ENCODE measurements around the gene STARD4.

STARD4 gene

DNA sequence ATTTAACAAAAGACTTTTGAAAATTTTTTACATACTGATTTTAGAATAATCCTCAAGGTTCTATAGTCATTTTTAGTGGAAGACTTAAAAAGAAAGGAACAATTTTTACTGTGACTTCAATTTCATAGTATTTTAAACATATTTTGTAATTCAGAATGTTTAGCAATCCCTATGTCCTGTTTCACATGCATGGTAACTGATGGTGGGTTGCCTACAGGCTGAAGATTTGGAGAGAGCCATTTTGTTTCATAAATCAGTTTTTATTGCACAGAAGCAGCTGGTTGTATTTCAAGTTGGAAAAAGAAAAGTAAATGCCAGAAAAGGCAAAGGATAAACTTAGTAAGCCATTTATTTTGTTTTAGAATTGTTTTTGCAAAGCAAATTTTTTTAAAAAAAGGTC lies 24.0 kb downstream of the STARD4 start:
- Histone ChIP-seq H3K4me3 (ENCODE audit: low read length) (no peak overlapping the region), H3K36me3 (ENCODE audit: control insufficient read depth, insufficient read depth, low read length) (no peaks in the 10 kb centered on the region), H3K4me1 (ENCODE audit: control insufficient read depth, insufficient read depth, low read length) (peaks cover 11% of the 10 kb centered on the region), H3K9ac (ENCODE audit: low read length) (no peak overlapping the region), H3K27me3 (ENCODE audit: control insufficient read depth, insufficient read depth, low read length) (no peaks in the 10 kb centered on the region), H3K9me3 (ENCODE audit: control insufficient read depth, low read length) (no peaks in the 10 kb centered on the region)

DNA sequence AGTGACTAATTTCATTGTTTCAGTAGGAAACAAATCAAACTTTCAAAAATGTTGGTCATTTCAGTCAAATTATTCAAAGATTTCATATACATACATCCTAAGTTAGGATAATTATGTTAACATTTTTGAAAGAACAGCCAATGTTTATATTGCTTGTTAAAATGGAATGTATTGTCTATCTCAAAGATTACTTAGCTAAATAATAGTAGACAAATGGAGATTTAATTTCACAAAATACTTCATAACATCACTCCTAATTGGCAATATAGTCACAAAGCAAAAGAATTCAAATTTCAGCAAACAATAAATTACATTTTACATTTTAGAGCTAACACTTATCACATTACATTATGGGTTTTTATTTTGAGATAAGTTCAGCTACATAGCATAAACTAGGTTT lies 25.4 kb downstream of the STARD4 start:
- Histone ChIP-seq H3K4me3 (ENCODE audit: low read length) (no peak overlapping the region), H3K9me3 (ENCODE audit: control insufficient read depth, low read length) (no peaks in the 10 kb centered on the region), H3K36me3 (ENCODE audit: control insufficient read depth, insufficient read depth, low read length) (no peaks in the 10 kb centered on the region), H3K9ac (ENCODE audit: low read length) (no peak overlapping the region), H3K4me1 (ENCODE audit: control insufficient read depth, insufficient read depth, low read length) (peaks cover 11% of the 10 kb centered on the region), H3K27me3 (ENCODE audit: control insufficient read depth, insufficient read depth, low read length) (no peaks in the 10 kb centered on the region)

DNA sequence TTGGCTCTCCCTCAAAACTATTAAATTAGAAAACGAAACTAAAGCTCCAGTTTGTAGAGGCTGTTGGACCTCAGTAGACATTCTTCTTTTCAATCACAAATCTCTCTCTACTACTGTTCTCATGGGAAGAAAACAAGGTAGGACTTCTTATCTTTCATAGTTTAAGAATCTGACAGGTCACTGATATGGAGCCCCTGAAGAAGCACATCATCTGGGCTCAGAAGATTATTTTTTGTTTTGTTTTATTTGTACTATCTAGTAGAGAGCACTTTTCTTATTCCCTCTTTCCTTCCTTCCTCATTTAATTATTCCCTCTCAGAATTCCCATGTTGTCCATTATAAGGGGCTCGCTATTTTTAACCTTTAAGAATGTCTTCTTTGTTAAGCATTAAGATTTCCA lies 26.3 kb downstream of the STARD4 start:
- Histone ChIP-seq H3K27me3 (ENCODE audit: control insufficient read depth, insufficient read depth, low read length) (no peaks in the 10 kb centered on the region), H3K36me3 (ENCODE audit: control insufficient read depth, insufficient read depth, low read length) (no peaks in the 10 kb centered on the region), H3K4me3 (ENCODE audit: low read length) (no peak overlapping the region), H3K9ac (ENCODE audit: low read length) (no peak overlapping the region), H3K9me3 (ENCODE audit: control insufficient read depth, low read length) (no peaks in the 10 kb centered on the region), H3K4me1 (ENCODE audit: control insufficient read depth, insufficient read depth, low read length) (peaks cover 11% of the 10 kb centered on the region)

DNA sequence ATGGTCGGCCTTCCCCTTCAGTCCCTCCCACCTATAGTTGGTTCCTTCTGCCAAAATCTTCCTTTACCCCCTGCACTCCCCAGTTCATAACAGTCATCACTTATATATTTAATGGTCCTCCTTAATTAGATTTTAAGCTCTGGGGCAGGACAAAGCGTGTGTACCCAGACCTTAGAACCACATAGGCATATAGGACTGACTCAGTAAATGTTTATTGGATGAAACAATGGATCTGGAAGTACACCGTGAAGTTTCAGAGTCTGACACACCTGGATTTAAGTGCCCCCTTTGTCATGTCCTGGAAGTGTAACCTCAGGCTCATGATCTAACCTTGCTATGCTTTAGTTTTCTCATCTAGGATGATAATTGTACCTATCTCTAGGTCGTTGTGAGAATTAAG lies 32.0 kb downstream of the STARD4 start:
- Histone ChIP-seq H3K9me3 (ENCODE audit: control insufficient read depth, low read length) (no peaks in the 10 kb centered on the region), H3K27me3 (ENCODE audit: control insufficient read depth, insufficient read depth, low read length) (no peaks in the 10 kb centered on the region), H3K4me1 (ENCODE audit: control insufficient read depth, insufficient read depth, low read length) (no peaks in the 10 kb centered on the region), H3K9ac (ENCODE audit: low read length) (no peak overlapping the region), H3K4me3 (ENCODE audit: low read length) (no peak overlapping the region), H3K36me3 (ENCODE audit: control insufficient read depth, insufficient read depth, low read length) (no peaks in the 10 kb centered on the region)

DNA sequence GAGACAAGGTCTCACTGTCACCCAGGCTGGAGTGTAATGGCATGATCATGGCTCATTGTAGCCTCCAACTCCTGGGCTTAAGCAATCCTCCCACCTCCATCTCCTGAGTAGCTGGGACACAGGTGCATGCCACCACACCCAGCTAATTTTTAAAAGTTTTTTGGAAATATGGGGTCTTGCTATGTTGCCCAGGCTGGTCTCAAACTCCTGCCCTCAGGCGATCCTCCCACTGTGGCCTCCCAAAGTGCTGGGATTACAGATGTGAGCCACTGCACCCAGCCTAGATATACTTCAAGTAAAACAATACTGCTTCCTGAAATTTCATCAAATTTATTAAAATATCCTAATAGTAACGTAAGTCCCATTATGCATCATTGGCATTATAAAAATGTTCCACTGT lies 33.4 kb downstream of the STARD4 start:
- Histone ChIP-seq H3K9ac (ENCODE audit: low read length) (no peak overlapping the region), H3K4me1 (ENCODE audit: control insufficient read depth, insufficient read depth, low read length) (no peaks in the 10 kb centered on the region), H3K36me3 (ENCODE audit: control insufficient read depth, insufficient read depth, low read length) (no peaks in the 10 kb centered on the region), H3K27me3 (ENCODE audit: control insufficient read depth, insufficient read depth, low read length) (no peaks in the 10 kb centered on the region), H3K4me3 (ENCODE audit: low read length) (no peak overlapping the region), H3K9me3 (ENCODE audit: control insufficient read depth, low read length) (no peaks in the 10 kb centered on the region)

DNA sequence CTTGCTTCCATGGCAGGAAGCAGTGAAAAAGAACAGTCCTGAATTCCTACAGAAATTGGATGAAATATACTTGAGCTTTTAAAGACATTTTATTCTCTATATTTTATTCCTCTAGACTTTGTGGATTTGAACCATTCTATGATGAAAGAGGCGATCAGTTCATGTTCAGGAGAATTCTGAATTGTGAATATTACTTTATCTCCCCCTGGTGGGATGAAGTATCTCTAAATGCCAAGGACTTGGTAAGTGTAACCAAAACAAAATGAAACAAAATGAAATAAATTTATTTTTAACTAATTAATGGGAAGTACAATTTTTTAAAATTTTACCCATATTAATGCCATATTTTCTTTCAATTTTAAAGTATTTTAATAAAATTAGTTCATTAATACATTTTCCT lies 34.1 kb downstream of the STARD4 start:
- Histone ChIP-seq H3K4me3 (ENCODE audit: low read length) (no peak overlapping the region), H3K36me3 (ENCODE audit: control insufficient read depth, insufficient read depth, low read length) (no peaks in the 10 kb centered on the region), H3K27me3 (ENCODE audit: control insufficient read depth, insufficient read depth, low read length) (no peaks in the 10 kb centered on the region), H3K9me3 (ENCODE audit: control insufficient read depth, low read length) (no peaks in the 10 kb centered on the region), H3K9ac (ENCODE audit: low read length) (no peak overlapping the region), H3K4me1 (ENCODE audit: control insufficient read depth, insufficient read depth, low read length) (no peaks in the 10 kb centered on the region)

DNA sequence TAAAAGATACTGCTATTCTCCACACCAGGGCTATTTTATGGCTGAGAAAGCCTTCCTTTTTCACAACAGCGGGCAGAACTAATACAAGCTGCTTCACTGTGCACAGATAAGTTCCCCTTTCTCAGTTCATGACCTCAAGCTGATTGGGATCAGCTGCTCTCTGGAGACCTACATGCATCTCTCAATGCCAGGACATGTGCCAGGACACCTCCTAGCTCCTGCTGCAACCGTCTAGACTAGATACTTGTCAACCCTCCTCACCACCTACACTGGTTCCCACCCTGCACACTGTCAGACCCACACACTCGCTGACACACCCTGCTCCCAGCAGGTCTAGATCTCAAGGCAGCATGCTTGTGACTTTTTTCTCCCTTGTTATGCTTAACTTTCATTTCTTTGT lies 39.8 kb downstream of the STARD4 start:
- Histone ChIP-seq H3K9me3 (ENCODE audit: control insufficient read depth, low read length) (no peaks in the 10 kb centered on the region), H3K9ac (ENCODE audit: low read length) (no peak overlapping the region), H3K36me3 (ENCODE audit: control insufficient read depth, insufficient read depth, low read length) (no peaks in the 10 kb centered on the region), H3K27me3 (ENCODE audit: control insufficient read depth, insufficient read depth, low read length) (no peaks in the 10 kb centered on the region), H3K4me3 (ENCODE audit: low read length) (no peak overlapping the region), H3K4me1 (ENCODE audit: control insufficient read depth, insufficient read depth, low read length) (no peaks in the 10 kb centered on the region)

DNA sequence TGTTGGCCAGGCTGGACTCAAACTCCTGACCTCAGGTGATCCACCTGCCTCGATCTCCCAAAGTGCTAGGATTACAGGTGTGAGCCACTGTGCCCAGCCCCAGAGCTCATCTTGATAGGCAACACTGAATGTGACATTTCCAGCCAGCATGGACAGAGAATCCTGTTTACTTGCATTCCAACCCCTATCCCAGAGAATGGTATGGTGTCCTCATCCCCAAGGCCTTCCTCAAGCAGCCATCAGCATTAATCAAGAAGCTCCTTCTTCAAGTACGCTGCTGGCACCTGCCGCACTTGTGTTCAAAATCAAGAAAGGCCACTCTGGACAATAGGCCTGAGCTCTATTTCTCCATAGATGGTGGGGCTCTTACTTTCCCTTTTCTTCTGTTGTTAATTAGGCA lies 40.2 kb downstream of the STARD4 start:
- Histone ChIP-seq H3K4me1 (ENCODE audit: control insufficient read depth, insufficient read depth, low read length) (no peaks in the 10 kb centered on the region), H3K4me3 (ENCODE audit: low read length) (no peak overlapping the region), H3K9ac (ENCODE audit: low read length) (no peak overlapping the region), H3K9me3 (ENCODE audit: control insufficient read depth, low read length) (no peaks in the 10 kb centered on the region), H3K27me3 (ENCODE audit: control insufficient read depth, insufficient read depth, low read length) (no peaks in the 10 kb centered on the region), H3K36me3 (ENCODE audit: control insufficient read depth, insufficient read depth, low read length) (no peaks in the 10 kb centered on the region)

DNA sequence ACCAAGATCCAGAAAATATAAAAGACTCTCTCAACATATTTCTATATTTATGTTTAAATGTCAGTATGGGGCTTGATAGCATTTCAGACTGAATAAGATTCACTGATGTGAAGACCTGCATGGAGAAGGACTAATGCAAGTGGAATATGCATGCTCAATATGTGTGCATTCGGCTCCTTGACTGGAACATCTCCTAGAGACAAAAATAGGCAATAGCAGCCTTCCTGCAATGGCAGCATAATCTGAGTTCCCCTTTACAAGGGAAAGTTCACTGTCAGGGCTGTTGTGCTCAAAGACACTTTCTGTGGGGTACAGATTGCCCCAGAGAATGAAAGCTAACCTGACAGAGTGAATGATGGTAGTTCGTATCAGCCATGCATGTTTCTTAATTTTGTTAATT lies 42.4 kb downstream of the STARD4 start:
- Histone ChIP-seq H3K4me3 (ENCODE audit: low read length) (no peak overlapping the region), H3K4me1 (ENCODE audit: control insufficient read depth, insufficient read depth, low read length) (no peaks in the 10 kb centered on the region), H3K36me3 (ENCODE audit: control insufficient read depth, insufficient read depth, low read length) (no peaks in the 10 kb centered on the region), H3K27me3 (ENCODE audit: control insufficient read depth, insufficient read depth, low read length) (no peaks in the 10 kb centered on the region), H3K9me3 (ENCODE audit: control insufficient read depth, low read length) (no peaks in the 10 kb centered on the region), H3K9ac (ENCODE audit: low read length) (no peak overlapping the region)

DNA sequence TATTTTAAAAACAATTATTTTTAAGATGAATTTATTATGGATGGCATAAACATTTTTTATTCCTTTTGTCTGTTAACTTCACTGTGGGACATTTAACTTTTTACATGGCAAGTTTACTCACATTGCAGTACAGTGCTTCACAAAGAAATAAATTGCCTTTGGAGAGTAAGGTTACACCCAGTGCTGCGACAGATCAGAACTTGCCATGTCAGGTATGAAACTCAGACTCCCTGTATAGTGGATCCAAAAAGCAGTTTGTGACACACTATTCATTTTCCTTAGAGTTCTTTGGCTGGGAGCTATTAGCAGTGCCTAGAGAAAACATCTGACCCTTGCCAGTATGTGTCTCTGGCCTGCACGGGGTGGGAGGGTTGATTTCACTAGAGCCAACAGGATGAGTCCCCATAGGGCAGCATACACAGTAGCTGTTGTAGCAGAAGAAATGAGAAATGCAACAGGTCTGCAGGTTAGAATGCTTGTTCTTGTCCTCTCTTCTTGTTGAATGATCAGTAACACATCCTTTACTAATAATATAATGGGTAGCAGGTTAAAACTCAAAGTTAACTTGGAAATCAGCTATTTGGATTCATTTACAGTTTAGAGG lies 42.9 kb downstream of the STARD4 start:
- Histone ChIP-seq H3K9me3 (ENCODE audit: control insufficient read depth, low read length) (no peaks in the 10 kb centered on the region), H3K4me1 (ENCODE audit: control insufficient read depth, insufficient read depth, low read length) (no peaks in the 10 kb centered on the region), H3K9ac (ENCODE audit: low read length) (no peak overlapping the region), H3K36me3 (ENCODE audit: control insufficient read depth, insufficient read depth, low read length) (no peaks in the 10 kb centered on the region), H3K27me3 (ENCODE audit: control insufficient read depth, insufficient read depth, low read length) (no peaks in the 10 kb centered on the region), H3K4me3 (ENCODE audit: low read length) (no peak overlapping the region)

DNA sequence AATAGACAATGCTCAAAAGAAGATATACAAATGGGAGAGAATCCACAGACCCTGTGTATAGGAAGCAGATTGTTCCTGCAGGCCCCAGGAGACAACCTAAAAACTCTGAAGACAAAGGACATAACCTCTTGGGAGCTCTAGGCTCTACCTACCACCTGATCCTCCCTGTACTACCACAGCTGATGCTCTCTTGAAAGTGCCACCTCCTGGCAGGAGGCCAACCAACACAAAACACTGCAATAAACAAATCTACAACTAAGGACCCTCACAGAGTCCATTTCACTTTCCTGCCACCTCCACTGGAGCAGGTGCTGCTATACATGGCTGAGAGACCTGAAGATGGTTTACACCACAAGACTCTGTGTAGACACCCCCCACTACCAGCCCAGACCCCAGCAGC lies 49.0 kb downstream of the STARD4 start:
- no peaks in the 10 kb centered on the region for H3K27me3 ChIP-seq (ENCODE audit: control insufficient read depth, insufficient read depth, low read length)
- H3K4me1 ChIP-seq (ENCODE audit: control insufficient read depth, insufficient read depth, low read length) = no peaks in the 10 kb centered on the region
- no peak overlapping the region for H3K4me3 ChIP-seq (ENCODE audit: low read length)

DNA sequence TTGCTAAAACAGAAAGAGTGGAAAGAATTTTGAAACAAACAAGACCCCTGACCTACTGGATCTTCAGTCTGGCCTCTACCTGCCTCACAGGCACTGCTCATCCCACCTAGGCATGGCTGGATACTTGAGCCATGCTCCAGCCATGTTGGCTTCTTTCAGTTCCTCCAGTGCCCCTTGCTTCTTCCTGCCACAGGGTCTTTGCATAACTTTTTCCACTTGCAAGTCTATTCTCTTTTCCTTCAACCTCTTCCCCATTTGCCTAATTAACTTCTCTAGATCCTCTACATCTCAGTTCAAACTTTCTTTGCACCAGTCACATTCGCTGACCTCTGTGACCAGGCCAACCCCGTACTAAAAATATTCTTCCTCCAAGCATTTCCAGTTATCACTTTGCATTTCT lies 50.4 kb downstream of the STARD4 start:
- Histone ChIP-seq H3K4me3 (ENCODE audit: low read length) (no peak overlapping the region), H3K9ac (ENCODE audit: low read length) (no peak overlapping the region), H3K4me1 (ENCODE audit: control insufficient read depth, insufficient read depth, low read length) (no peaks in the 10 kb centered on the region), H3K36me3 (ENCODE audit: control insufficient read depth, insufficient read depth, low read length) (no peaks in the 10 kb centered on the region), H3K27me3 (ENCODE audit: control insufficient read depth, insufficient read depth, low read length) (no peaks in the 10 kb centered on the region), H3K9me3 (ENCODE audit: control insufficient read depth, low read length) (no peaks in the 10 kb centered on the region)

More for the DNA sequence above, 49.0 kb downstream of the STARD4 start:
- Histone ChIP-seq H3K9me3 (ENCODE audit: control insufficient read depth, low read length) (no peaks in the 10 kb centered on the region), H3K9ac (ENCODE audit: low read length) (no peak overlapping the region), H3K36me3 (ENCODE audit: control insufficient read depth, insufficient read depth, low read length) (no peaks in the 10 kb centered on the region)

DNA sequence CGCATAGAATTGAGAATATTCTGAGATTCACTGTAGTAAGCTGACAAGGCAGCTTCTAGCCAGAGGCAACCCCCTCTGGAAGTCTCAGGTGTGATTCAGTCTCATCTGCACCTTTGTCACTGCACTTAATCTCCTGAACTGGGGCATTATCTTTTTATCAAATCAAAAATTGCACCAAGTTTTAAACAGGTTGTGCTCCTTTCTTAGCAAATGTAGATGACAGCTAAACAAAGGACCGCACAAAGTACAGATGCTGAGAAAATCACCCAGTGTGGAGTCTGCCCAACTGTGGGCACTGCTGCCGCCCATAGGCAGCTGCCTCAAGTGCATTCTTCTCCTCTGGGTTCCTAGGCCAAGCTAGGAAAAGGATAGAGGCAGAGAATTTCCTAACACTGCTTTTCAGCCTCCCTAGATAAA lies 51.1 kb downstream of the STARD4 start:
- Histone ChIP-seq H3K9me3 (ENCODE audit: control insufficient read depth, low read length) (no peaks in the 10 kb centered on the region), H3K4me3 (ENCODE audit: low read length) (no peak overlapping the region), H3K9ac (ENCODE audit: low read length) (no peak overlapping the region), H3K27me3 (ENCODE audit: control insufficient read depth, insufficient read depth, low read length) (no peaks in the 10 kb centered on the region), H3K36me3 (ENCODE audit: control insufficient read depth, insufficient read depth, low read length) (no peaks in the 10 kb centered on the region), H3K4me1 (ENCODE audit: control insufficient read depth, insufficient read depth, low read length) (no peaks in the 10 kb centered on the region)

Measured in mucosa of stomach (tissue), 1 donor.